ENCODE results near the gene ITFG1.

Gene ITFG1

DNA sequence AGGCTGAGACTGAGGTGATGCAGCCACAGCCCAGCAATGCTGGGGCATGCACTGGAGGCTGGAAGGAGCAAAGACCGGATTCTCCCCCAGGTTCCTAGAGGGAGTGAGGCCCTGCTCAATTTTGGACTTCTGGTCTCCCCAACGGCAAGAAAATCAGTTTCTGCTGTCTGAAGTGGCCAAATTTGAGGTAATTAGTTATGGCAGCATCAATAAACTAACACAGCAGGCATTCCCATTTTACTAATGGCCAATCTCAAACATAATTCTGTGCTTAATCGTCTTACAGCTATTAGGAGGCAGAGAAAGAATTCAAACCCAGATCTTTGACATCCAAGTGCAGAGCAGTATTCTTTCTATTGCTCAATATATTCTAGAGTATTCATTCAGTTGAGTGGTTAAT is 333.3 kb downstream of the ITFG1 start:
- TF ChIP-seq, protein P1, sequence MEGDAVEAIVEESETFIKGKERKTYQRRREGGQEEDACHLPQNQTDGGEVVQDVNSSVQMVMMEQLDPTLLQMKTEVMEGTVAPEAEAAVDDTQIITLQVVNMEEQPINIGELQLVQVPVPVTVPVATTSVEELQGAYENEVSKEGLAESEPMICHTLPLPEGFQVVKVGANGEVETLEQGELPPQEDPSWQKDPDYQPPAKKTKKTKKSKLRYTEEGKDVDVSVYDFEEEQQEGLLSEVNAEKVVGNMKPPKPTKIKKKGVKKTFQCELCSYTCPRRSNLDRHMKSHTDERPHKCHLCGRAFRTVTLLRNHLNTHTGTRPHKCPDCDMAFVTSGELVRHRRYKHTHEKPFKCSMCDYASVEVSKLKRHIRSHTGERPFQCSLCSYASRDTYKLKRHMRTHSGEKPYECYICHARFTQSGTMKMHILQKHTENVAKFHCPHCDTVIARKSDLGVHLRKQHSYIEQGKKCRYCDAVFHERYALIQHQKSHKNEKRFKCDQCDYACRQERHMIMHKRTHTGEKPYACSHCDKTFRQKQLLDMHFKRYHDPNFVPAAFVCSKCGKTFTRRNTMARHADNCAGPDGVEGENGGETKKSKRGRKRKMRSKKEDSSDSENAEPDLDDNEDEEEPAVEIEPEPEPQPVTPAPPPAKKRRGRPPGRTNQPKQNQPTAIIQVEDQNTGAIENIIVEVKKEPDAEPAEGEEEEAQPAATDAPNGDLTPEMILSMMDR (conservative IDR thresholded peaks at IDR 0.05; ENCODE audit: low read depth): no peak
- H3K27ac ChIP-seq: no peak overlapping the region
- POLR2A ChIA-PET (ENCODE audit: low non-redundant PET): no interaction called here
- CTCF ChIA-PET: no interaction called here
- no peak for DNase-seq (ENCODE audit: low spot score)

- H3K27ac ChIP-seq: no peak overlapping the region
- DNase-seq (ENCODE audit: low spot score): no peak
- ChIA-PET POLR2A (ENCODE audit: low non-redundant PET) (interaction anchor here (0.6 kb wide), 1 partner anchor 163 kb away, joined by 4 read pairs; no protein-coding TSS in a partner anchor), CTCF (interaction anchor here (0.5 kb wide), 1 partner anchor 1031 kb away, joined by 3 read pairs; no protein-coding TSS in a partner anchor)
- TF ChIP-seq, protein P1 (conservative IDR thresholded peaks at IDR 0.05; ENCODE audit: low read depth): no peak
These were observed 335.1 kb downstream of the ITFG1 start for GRCh38 chr16:47125757-47126156.

DNA sequence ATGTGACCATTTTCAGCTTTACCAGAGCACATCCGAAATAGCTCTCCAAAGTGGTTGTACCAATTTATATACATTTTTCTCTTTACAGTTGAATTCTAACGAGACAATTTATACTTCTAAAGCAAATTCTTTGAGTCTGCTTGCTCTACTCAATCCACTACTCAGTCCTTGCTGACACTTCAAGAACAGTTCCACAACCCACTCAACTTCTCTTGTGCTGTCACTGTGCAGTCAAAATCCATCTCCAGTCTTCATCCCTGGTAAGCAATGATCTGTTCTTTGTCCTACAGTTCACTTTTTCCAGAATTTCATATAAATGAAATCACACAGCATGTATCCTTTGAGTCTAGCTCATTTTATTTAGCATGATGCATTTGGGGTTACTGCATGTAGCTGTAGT is 347.7 kb downstream of the ITFG1 start:
- no peak overlapping the region for H3K27ac ChIP-seq
- CTCF ChIA-PET: interaction anchor here (0.5 to 1.0 kb wide), 3 partner anchors 19 to 1046 kb away, joined by 3 to 7 read pairs (median 3); no protein-coding TSS in a partner anchor
- TF ChIP-seq, protein P1 (conservative IDR thresholded peaks at IDR 0.05; ENCODE audit: low read depth): no peak
- POLR2A ChIA-PET (ENCODE audit: low non-redundant PET): no interaction called here
- DNase-seq (ENCODE audit: low spot score): no peak

DNA sequence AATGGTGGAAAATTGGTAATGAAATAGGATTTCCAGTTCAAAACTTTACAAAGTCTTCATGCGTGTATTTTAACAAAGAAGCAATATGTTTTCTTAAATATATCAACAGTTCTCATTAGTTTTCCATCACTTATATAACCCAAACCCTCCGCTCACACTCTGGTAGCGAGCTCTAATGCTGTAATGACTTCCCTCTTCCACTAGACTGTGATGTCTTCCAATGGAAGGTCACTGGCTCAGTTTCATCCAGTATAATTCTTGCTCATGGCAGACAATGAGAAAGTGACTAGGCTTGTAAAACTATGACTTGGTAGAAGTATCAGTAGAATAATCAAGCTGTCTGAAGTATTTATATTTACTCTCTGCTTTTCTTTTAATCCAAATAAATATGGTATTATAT is 349.9 kb downstream of the ITFG1 start:
- DNase-seq (ENCODE audit: low spot score): no peak
- no peak overlapping the region for H3K27ac ChIP-seq
- POLR2A ChIA-PET (ENCODE audit: low non-redundant PET): no interaction called here
- CTCF ChIA-PET: interaction anchor here (0.6 to 1.3 kb wide), 2 partner anchors 33 to 74 kb away, joined by 3 to 7 read pairs; partner anchors contain the start of gene NETO2
- TF ChIP-seq, protein P1 (conservative IDR thresholded peaks at IDR 0.05; ENCODE audit: low read depth): no peak

DNA sequence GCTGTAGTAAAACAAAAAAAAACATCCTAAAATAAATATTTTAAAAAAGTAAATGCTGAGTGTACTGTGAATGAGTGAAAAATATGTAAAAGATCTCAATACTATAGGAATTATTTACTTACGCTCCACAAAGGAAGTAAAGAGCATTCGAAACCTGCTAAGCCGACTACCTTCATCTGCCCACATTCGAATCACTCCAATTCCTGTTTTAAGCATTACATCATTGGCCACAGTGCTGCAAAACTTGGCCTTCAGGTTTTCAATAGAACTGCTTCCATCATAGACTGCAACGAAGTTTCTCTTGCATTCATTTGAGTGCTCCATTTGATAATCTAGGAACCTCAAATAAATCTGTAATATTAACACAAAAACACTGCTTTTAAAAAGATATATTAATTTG is 351.5 kb downstream of the ITFG1 start:
- TF ChIP-seq, protein P1 (conservative IDR thresholded peaks at IDR 0.05; ENCODE audit: low read depth): no peak
- ChIA-PET POLR2A (ENCODE audit: low non-redundant PET) (no interaction called here), CTCF (interaction anchor here (0.7 kb wide), 1 partner anchor 34 kb away, joined by 5 read pairs; the partner anchor contains the start of gene NETO2)
- no peak for DNase-seq (ENCODE audit: low spot score)
- H3K27ac ChIP-seq: no peak overlapping the region
